ENCODE measurements around the gene DHX34.
A peak's percentile ranks its signal among the peaks of the same experiment; 100 is the strongest.

The DHX34 gene

GRCh38 chr19:47374876-47375693 is 26.0 kb downstream of the DHX34 start:
- TF ChIP-seq TEAD4 (IDR thresholded peaks at IDR 0.05) = no peak
- no peak for TF ChIP-seq YY1 (IDR thresholded peaks at IDR 0.05; ENCODE audit: low read depth)
- TF ChIP-seq CREB1 (IDR thresholded peaks at IDR 0.05; ENCODE audit: low read depth) = no peak
- no peak for TF ChIP-seq USF1 (IDR thresholded peaks at IDR 0.05)
- TF ChIP-seq NFIC (IDR thresholded peaks at IDR 0.05) = no peak
- TF ChIP-seq MAX (IDR thresholded peaks at IDR 0.05) = no peak
- no peak for TF ChIP-seq CEBPB (IDR thresholded peaks at IDR 0.05)
- TF ChIP-seq TAF1 (IDR thresholded peaks at IDR 0.05; ENCODE audit: low read depth) = no peak
- TF ChIP-seq ZBTB7A (IDR thresholded peaks at IDR 0.05; ENCODE audit: low read depth) = no peak
- no peak for TF ChIP-seq REST (IDR thresholded peaks at IDR 0.05; ENCODE audit: low read depth)
- TF ChIP-seq RAD21 (IDR thresholded peaks at IDR 0.05; ENCODE audit: low read depth) = no peak
- TF ChIP-seq FOXM1 (IDR thresholded peaks at IDR 0.05; ENCODE audit: borderline replicate concordance, low read depth) = no peak
- TF ChIP-seq TCF12 (IDR thresholded peaks at IDR 0.05; ENCODE audit: low read depth) = no peak
- no peak for TF ChIP-seq EGR1 (IDR thresholded peaks at IDR 0.05)

GRCh38 chr19:47375694-47376588 is 26.8 kb downstream of the DHX34 start:
- no peak for TF ChIP-seq EP300 (IDR thresholded peaks at IDR 0.05; ENCODE audit: borderline replicate concordance)
- no peak for TF ChIP-seq NFIC (IDR thresholded peaks at IDR 0.05)
- TF ChIP-seq FOXM1 (IDR thresholded peaks at IDR 0.05; ENCODE audit: borderline replicate concordance, low read depth) = no peak
- no peak for TF ChIP-seq USF1 (IDR thresholded peaks at IDR 0.05)
- no peak for TF ChIP-seq EGR1 (IDR thresholded peaks at IDR 0.05)
- TF ChIP-seq TEAD4 (IDR thresholded peaks at IDR 0.05) = no peak
- TF ChIP-seq TCF12 (IDR thresholded peaks at IDR 0.05; ENCODE audit: low read depth) = no peak
- TF ChIP-seq TAF1 (IDR thresholded peaks at IDR 0.05; ENCODE audit: low read depth) = no peak
- no peak for TF ChIP-seq MAX (IDR thresholded peaks at IDR 0.05)
- no peak for TF ChIP-seq REST (IDR thresholded peaks at IDR 0.05; ENCODE audit: low read depth)
- no peak for TF ChIP-seq CREB1 (IDR thresholded peaks at IDR 0.05; ENCODE audit: low read depth)
- TF ChIP-seq ZBTB7A (IDR thresholded peaks at IDR 0.05; ENCODE audit: low read depth) = no peak
- TF ChIP-seq YY1 (IDR thresholded peaks at IDR 0.05; ENCODE audit: low read depth) = no peak
- TF ChIP-seq RAD21 (IDR thresholded peaks at IDR 0.05; ENCODE audit: low read depth) = no peak
- TF ChIP-seq CEBPB (IDR thresholded peaks at IDR 0.05) = no peak

GRCh38 chr19:47376589-47377144 is 27.6 kb downstream of the DHX34 start:
- TF ChIP-seq TCF12 (IDR thresholded peaks at IDR 0.05; ENCODE audit: low read depth) (no peak), NFIC (IDR thresholded peaks at IDR 0.05) (peak; percentile 45), TEAD4 (IDR thresholded peaks at IDR 0.05) (no peak)

GRCh38 chr19:47377208-47377701 is 28.1 kb downstream of the DHX34 start:
- TF ChIP-seq TEAD4 (IDR thresholded peaks at IDR 0.05) (peak; percentile 70), USF1 (IDR thresholded peaks at IDR 0.05) (no peak), EP300 (IDR thresholded peaks at IDR 0.05; ENCODE audit: borderline replicate concordance) (peak; percentile 78), YY1 (IDR thresholded peaks at IDR 0.05; ENCODE audit: low read depth) (peak; percentile 34; the same call in 1 of the 2 replicates), MAX (IDR thresholded peaks at IDR 0.05) (peak; percentile 83), NFIC (IDR thresholded peaks at IDR 0.05) (peak; percentile 99), ZBTB7A (IDR thresholded peaks at IDR 0.05; ENCODE audit: low read depth) (peak; percentile 88), RAD21 (IDR thresholded peaks at IDR 0.05; ENCODE audit: low read depth) (peak; percentile 23; the same call in 1 of the 2 replicates), FOXM1 (IDR thresholded peaks at IDR 0.05; ENCODE audit: borderline replicate concordance, low read depth) (peak; percentile 50; the same call in 1 of the 2 replicates), CREB1 (IDR thresholded peaks at IDR 0.05; ENCODE audit: low read depth) (no peak), CEBPB (IDR thresholded peaks at IDR 0.05) (peak; percentile 90), REST (IDR thresholded peaks at IDR 0.05; ENCODE audit: low read depth) (no peak), EGR1 (IDR thresholded peaks at IDR 0.05) (peak; percentile 50), TCF12 (IDR thresholded peaks at IDR 0.05; ENCODE audit: low read depth) (peak; percentile 92), TAF1 (IDR thresholded peaks at IDR 0.05; ENCODE audit: low read depth) (no peak)
